Endothelial cell of umbilical vein (primary cell): ENCODE results near the gene CACNA1F. TPM values are rescaled to one million over a fixed set of nuclear protein-coding genes. Genes with fewer than 3 reads are reported as not detected.

Source experiments
- BruUV-seq: library from RNA; stranded (reverse); fragments of 400-500 nt; replicated peaks from 2 replicates; lab custom pipeline; 2021; lab: Mats Ljungman, UMichigan
- CTCF ChIA-PET: fragments of 300-600, 350-600 bp; sonication (Branson Sonifier 250); formaldehyde crosslinking; loops from one replicate; lab custom pipeline; 2021; ENCODE audit warnings: antibody characterized with exemption, inconsistent platforms; lab: Charles Lee
- POLR2A ChIA-PET: fragments of 300-600, 350-600 bp; sonication (Branson Sonifier 250); formaldehyde crosslinking; loops from one replicate; lab custom pipeline; 2021; ENCODE audit warnings: antibody characterized with exemption, inconsistent platforms; lab: Charles Lee
- DNase-seq: peaks from one replicate; pipeline ENCODE4 v3.0.0-alpha.2; 2011; ENCODE audit warnings: low read depth, low spot score
- FAIRE-seq: peaks from 2 replicates; lab custom pipeline; 2011; peaks lifted over from hg19 to GRCh38; lab: Jason Lieb, UNC
- H2AFZ ChIP-seq: 2 replicates; pipeline ENCODE4 v1.6.0; 2012; ENCODE audit warnings: low read depth, low read length, control low read depth, inconsistent platforms
- H3K27ac ChIP-seq: 2 replicates; pipeline ENCODE4 v1.5.1; 2011; ENCODE audit warnings: low read depth, mild to moderate bottlenecking, control low read depth, low read length, moderate library complexity; ENCODE audit not compliant: insufficient read depth
- H3K27me3 ChIP-seq, 2 experiments: 2 replicates each; pipeline versions ENCODE4 v1.6.0 to v1.6.1; 2011; ENCODE audit warnings: low read length in 2 of 2, mixed read lengths in 1 of 2; ENCODE audit not compliant: control insufficient read depth in 2 of 2, insufficient read depth in 2 of 2
- H3K36me3 ChIP-seq, 2 experiments: 2 replicates in 1 of 2; 3 replicates in 1 of 2; pipeline ENCODE4 v1.5.1; 2011; ENCODE audit warnings: low read length in 2 of 2, mild to moderate bottlenecking in 1 of 2, moderate library complexity in 1 of 2; ENCODE audit not compliant: control insufficient read depth in 2 of 2, insufficient read depth in 2 of 2; ENCODE audit errors: extremely low read depth in 1 of 2
- H3K4me1 ChIP-seq: 3 replicates; pipeline ENCODE4 v1.5.1; 2011; ENCODE audit warnings: mild to moderate bottlenecking, low read length; ENCODE audit not compliant: control insufficient read depth, insufficient read depth; ENCODE audit errors: extremely low read depth
- H3K4me2 ChIP-seq: 2 replicates; pipeline ENCODE4 v1.6.1; 2011; ENCODE audit warnings: low read length, control low read depth, mixed read lengths; ENCODE audit not compliant: insufficient read depth
- H3K4me3 ChIP-seq, 3 experiments: fragments of 200-600 bp in 1 of 3; sonication (generic), shearing (Covaris generic) in 1 of 3; replicated peaks in 1 of 3; 2 replicates each; pipeline ENCODE4 v1.5.1; 2011 to 2016; ENCODE audit warnings: control low read depth in 3 of 3, low read length in 3 of 3, mild to moderate bottlenecking in 2 of 3, inconsistent platforms in 1 of 3, low read depth in 1 of 3, moderate library complexity in 1 of 3; ENCODE audit not compliant: insufficient read depth in 1 of 3
- H3K79me2 ChIP-seq: 2 replicates; pipeline ENCODE4 v1.6.0; 2012; ENCODE audit warnings: low read length, inconsistent platforms; ENCODE audit not compliant: control insufficient read depth, insufficient read depth
- H3K9ac ChIP-seq: replicated peaks from 2 replicates; pipeline ENCODE3; 2011; ENCODE audit warnings: low read length, control low read depth; ENCODE audit not compliant: insufficient read depth; ENCODE audit errors: extremely low read depth
- H3K9me1 ChIP-seq: replicated peaks from 3 replicates; pipeline ENCODE4 v1.6.0; 2011; ENCODE audit warnings: mild to moderate bottlenecking, low read length; ENCODE audit not compliant: control insufficient read depth, insufficient read depth; ENCODE audit errors: extremely low read depth
- H3K9me3 ChIP-seq: replicated peaks from 2 replicates; pipeline ENCODE4 v1.5.1; 2012; ENCODE audit warnings: low read length, inconsistent platforms; ENCODE audit not compliant: control insufficient read depth, insufficient read depth
- H4K20me1 ChIP-seq: replicated peaks from 2 replicates; pipeline ENCODE3; 2011; ENCODE audit warnings: mild to moderate bottlenecking, low read length; ENCODE audit not compliant: control insufficient read depth, insufficient read depth; ENCODE audit errors: extremely low read depth
- CTCF ChIP-seq, 2 donors: IDR thresholded peaks; 1 replicate in 1 of 2; 2 replicates in 1 of 2; pipeline ENCODE4 v1.5.1; 2011; ENCODE audit warnings: low read length in 2 of 2, mild to moderate bottlenecking in 2 of 2, moderate library complexity in 2 of 2, control low read depth in 1 of 2, inconsistent platforms in 1 of 2, low read depth in 1 of 2; ENCODE audit not compliant: insufficient read depth in 1 of 2; ENCODE audit errors: extremely low read depth in 1 of 2
- EZH2 ChIP-seq: IDR thresholded peaks from 2 replicates; pipeline ENCODE4 v1.6.1; 2012; ENCODE audit warnings: borderline replicate concordance, low read depth, mild to moderate bottlenecking, moderate library complexity, low read length, inconsistent platforms; ENCODE audit not compliant: severe bottlenecking
- FOS ChIP-seq: IDR thresholded peaks from 2 replicates; pipeline ENCODE4 v1.6.1; 2011; ENCODE audit warnings: mild to moderate bottlenecking, low read length, moderate library complexity, borderline replicate concordance; ENCODE audit not compliant: insufficient read depth
- GATA2 ChIP-seq: IDR thresholded peaks from 2 replicates; pipeline ENCODE4 v1.7.0; 2011; ENCODE audit warnings: low read depth, mild to moderate bottlenecking, moderate library complexity, mixed read lengths, low read length; ENCODE audit not compliant: insufficient read length, insufficient read depth
- JUN ChIP-seq: IDR thresholded peaks from 2 replicates; pipeline ENCODE4 v1.6.1; 2011; ENCODE audit warnings: borderline replicate concordance, low read depth; ENCODE audit not compliant: insufficient read length, insufficient read depth
- MAX ChIP-seq: IDR thresholded peaks from 2 replicates; pipeline ENCODE4 v1.6.1; 2011; ENCODE audit not compliant: insufficient read depth, insufficient read length
- MYC ChIP-seq: IDR thresholded peaks from one replicate; pipeline ENCODE4 v1.6.1; 2011; ENCODE audit warnings: mild to moderate bottlenecking, low read depth, low read length
- POLR2A ChIP-seq: IDR thresholded peaks from 2 replicates; pipeline ENCODE4 v1.6.1; 2012; ENCODE audit warnings: low read depth, mild to moderate bottlenecking, control low read depth, low read length
- POLR2AphosphoS5 ChIP-seq: IDR thresholded peaks from 2 replicates; pipeline ENCODE4 v1.6.1; 2012; ENCODE audit warnings: low read depth, mild to moderate bottlenecking, control low read depth, low read length, moderate library complexity; ENCODE audit not compliant: insufficient read depth
- dilution Hi-C: fragments of 300-500 bp; cut with MboI; formaldehyde crosslinking; loops from one replicate; pipeline ENCODE4 v1.15.0; 2019; ENCODE audit warnings: low sequenced_read_pairs; ENCODE audit not compliant: extremely low pct_ligation_motif_present
- intact Hi-C: fragments of 100-400 bp; cut with micrococcal nuclease; formaldehyde crosslinking; loops from one replicate; pipeline ENCODE4 v1.10.0; 2022
- polyA plus RNA-seq, 4 experiments: library from polyadenylated mRNA; depleted of rRNA in 3 of 4; stranded (reverse) in 3 of 4; unstranded in 1 of 4; fragments of >200 nt; gene quantifications; 2 replicates each; pipeline versions ENCODE4 v1.2.1 to v1.2.3, GENCODE V29; 2011 to 2012; ENCODE audit warnings: missing spikeins in 1 of 4
- total RNA-seq: library from RNA; stranded (reverse); gene quantifications from 2 replicates; pipeline ENCODE4 v1.2.3, GENCODE V29; 2021

CACNA1F gene
- total and polyA plus RNA-seq, 2 donors (not counting 3 experiments of a cell fraction or from before 2014, with no cell fraction given): not detected

- Histone ChIP-seq H2AFZ (no peak overlapping the region), H3K27me3 (no peaks in the 10 kb centered on the region), H3K36me3 (no peaks in the 10 kb centered on the region), H3K9me1 (no peaks in the 10 kb centered on the region), H3K4me3 (no peak overlapping the region), H4K20me1 (no peaks in the 10 kb centered on the region), H3K79me2 (no peaks in the 10 kb centered on the region), H3K9me3 (no peaks in the 10 kb centered on the region), H3K4me2 (peak overlapping the region; percentile 45), H3K4me1 (peaks cover 12% of the 10 kb centered on the region), H3K9ac (no peak overlapping the region), H3K27ac (no peak overlapping the region)
- POLR2A ChIA-PET: no interaction called here
- intact Hi-C loops (loop anchor here (1.0 kb wide), 1 partner anchor 66 kb away; the partner anchor contains the start of gene GPKOW), dilution Hi-C loops (no loop called here)
- TF ChIP-seq EZH2 (no peak), FOS (no peak)
- CTCF ChIA-PET: interaction anchor here (0.9 kb wide), 1 partner anchor 34 kb away, joined by 3 read pairs; no protein-coding TSS in a partner anchor
- BruUV-seq: no TSS peak
- no peak for DNase-seq
- peak; percentile 46 for FAIRE-seq
Observed at GRCh38 chrX:49189606-49190005, 43.5 kb downstream of the CACNA1F start.

- BruUV-seq: no TSS peak
- H3K9me1 ChIP-seq: no peaks in the 10 kb centered on the region
- no peak overlapping the region for H3K4me2 ChIP-seq
- no peaks in the 10 kb centered on the region for H3K9me3 ChIP-seq
- ChIA-PET CTCF (no interaction called here), POLR2A (no interaction called here)
- H3K9ac ChIP-seq: no peak overlapping the region
- H3K36me3 ChIP-seq: no peaks in the 10 kb centered on the region
- H3K27ac ChIP-seq: no peak overlapping the region
- TF ChIP-seq MYC: no peak
- TF ChIP-seq POLR2AphosphoS5: no peak
- no peak for TF ChIP-seq MAX
- TF ChIP-seq CTCF (IDR thresholded peaks at IDR 0.05; ENCODE audit: extremely low read depth in 1 of 2, insufficient read depth in 1 of 2, low read depth in 1 of 2, low read length in 2 of 2): no peak
- TF ChIP-seq POLR2A: no peak
- no peak for TF ChIP-seq EZH2
- TF ChIP-seq JUN: no peak
- TF ChIP-seq FOS: no peak
- no peak for TF ChIP-seq GATA2
- dilution Hi-C loops: no loop called here
- intact Hi-C loops: no loop called here
- H3K27me3 ChIP-seq: no peaks in the 10 kb centered on the region
- no peak overlapping the region for H2AFZ ChIP-seq
- H3K4me1 ChIP-seq: peaks cover 14% of the 10 kb centered on the region
- H4K20me1 ChIP-seq: no peaks in the 10 kb centered on the region
- H3K4me3 ChIP-seq: no peak overlapping the region
- DNase-seq: no peak
- no peaks in the 10 kb centered on the region for H3K79me2 ChIP-seq
- FAIRE-seq: no peak
Observed at GRCh38 chrX:49188468-49189076, 44.6 kb downstream of the CACNA1F start.
